ENCODE results near the gene WDR70.

GRCh38 chr5:37492778-37493555 lies 113.8 kb downstream of the WDR70 start:
- TF ChIP-seq CTCF (IDR thresholded peaks at IDR 0.05) (no peak), POLR2A (IDR thresholded peaks at IDR 0.05) (no peak)
